Esophagus muscularis mucosa (tissue), 3 donors: ENCODE results near the gene MYH3.

ENCODE experiments used
- POLR2A ChIP-seq: fragments of 450-650 bp; IDR thresholded peaks from one replicate; pipeline ENCODE4 v1.6.1; 2017; ENCODE audit warnings: antibody characterized with exemption, moderate library complexity, mild to moderate bottlenecking, low read depth
- TF ChIP-seq, protein P1 (sequence below), 3 experiments: fragments of 200-600 bp in 2 of 3; fragments of 450-650 bp in 1 of 3; sonication (generic) in 2 of 3; IDR thresholded peaks; one replicate each; pipeline ENCODE4 v1.5.1; 2017 to 2019; ENCODE audit warnings: antibody characterized with exemption in 3 of 3, mild to moderate bottlenecking in 2 of 3, moderate library complexity in 1 of 3

DNA sequence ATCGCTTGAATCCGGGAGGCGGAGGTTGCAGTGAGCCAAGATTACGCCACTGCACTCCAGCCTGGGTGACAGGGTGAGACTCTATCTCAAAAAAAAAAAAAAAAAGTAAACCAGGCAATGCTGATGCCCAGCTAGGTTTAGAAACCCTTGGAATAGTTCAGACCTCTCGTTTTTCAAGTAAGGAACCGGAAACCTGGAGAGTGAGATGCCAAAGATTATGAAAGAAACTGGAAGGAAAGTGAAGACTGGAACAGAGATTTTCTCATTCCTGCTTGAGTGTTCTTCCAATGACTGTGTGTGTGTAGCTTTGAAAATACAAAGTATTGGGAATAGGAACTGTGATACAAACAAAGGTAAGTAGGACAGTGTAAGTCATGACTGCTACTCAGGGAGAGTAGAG is 35.7 kb downstream of the MYH3 start:
- TF ChIP-seq, protein P1, sequence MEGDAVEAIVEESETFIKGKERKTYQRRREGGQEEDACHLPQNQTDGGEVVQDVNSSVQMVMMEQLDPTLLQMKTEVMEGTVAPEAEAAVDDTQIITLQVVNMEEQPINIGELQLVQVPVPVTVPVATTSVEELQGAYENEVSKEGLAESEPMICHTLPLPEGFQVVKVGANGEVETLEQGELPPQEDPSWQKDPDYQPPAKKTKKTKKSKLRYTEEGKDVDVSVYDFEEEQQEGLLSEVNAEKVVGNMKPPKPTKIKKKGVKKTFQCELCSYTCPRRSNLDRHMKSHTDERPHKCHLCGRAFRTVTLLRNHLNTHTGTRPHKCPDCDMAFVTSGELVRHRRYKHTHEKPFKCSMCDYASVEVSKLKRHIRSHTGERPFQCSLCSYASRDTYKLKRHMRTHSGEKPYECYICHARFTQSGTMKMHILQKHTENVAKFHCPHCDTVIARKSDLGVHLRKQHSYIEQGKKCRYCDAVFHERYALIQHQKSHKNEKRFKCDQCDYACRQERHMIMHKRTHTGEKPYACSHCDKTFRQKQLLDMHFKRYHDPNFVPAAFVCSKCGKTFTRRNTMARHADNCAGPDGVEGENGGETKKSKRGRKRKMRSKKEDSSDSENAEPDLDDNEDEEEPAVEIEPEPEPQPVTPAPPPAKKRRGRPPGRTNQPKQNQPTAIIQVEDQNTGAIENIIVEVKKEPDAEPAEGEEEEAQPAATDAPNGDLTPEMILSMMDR (IDR thresholded peaks at IDR 0.05) = no peak
- TF ChIP-seq POLR2A = no peak
